ENCODE measurements around the gene RREB1. TPM values are rescaled to one million over a fixed set of nuclear protein-coding genes. Genes with fewer than 3 reads are reported as not detected.
A peak's percentile ranks its signal among the peaks of the same experiment; 100 is the strongest.

Gene RREB1
- total and polyA plus RNA-seq, 10 donors, result 3.2 to 72.0 (median 54.6) TPM

DNA sequence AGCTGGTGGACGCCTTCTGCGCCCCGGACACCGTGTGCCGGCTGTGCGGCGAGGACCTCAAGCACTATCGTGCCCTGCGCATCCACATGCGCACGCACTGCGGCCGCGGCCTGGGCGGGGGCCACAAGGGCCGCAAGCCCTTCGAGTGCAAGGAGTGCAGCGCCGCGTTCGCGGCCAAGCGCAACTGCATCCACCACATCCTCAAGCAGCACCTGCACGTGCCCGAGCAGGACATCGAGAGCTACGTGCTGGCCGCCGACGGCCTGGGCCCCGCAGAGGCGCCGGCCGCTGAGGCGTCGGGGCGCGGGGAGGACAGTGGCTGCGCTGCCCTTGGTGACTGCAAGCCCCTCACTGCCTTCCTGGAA lies 122.5 kb downstream of the RREB1 start:
- Histone ChIP-seq H3K9me3 (no peaks in the 10 kb centered on the region), H3K27me3 (replicated peaks in 1 of 7) (no peaks in the 10 kb centered on the region), H3K27ac (no peak overlapping the region), H3K4me1 (peaks cover 0 to 24% (median 7%) of the 10 kb centered on the region in 6 donors), H3K4me3 (no peak overlapping the region), H3K36me3 (peaks cover 0 to 100% (median 83%) of the 10 kb centered on the region in 6 donors)
- no peak for DNase-seq
- TF ChIP-seq POLR2AphosphoS5 (IDR thresholded peaks at IDR 0.05), result peak in 1 of 3 donors; percentile 18
- TF ChIP-seq POLR2A (IDR thresholded peaks at IDR 0.05), result no peak
- TF ChIP-seq, protein P1, sequence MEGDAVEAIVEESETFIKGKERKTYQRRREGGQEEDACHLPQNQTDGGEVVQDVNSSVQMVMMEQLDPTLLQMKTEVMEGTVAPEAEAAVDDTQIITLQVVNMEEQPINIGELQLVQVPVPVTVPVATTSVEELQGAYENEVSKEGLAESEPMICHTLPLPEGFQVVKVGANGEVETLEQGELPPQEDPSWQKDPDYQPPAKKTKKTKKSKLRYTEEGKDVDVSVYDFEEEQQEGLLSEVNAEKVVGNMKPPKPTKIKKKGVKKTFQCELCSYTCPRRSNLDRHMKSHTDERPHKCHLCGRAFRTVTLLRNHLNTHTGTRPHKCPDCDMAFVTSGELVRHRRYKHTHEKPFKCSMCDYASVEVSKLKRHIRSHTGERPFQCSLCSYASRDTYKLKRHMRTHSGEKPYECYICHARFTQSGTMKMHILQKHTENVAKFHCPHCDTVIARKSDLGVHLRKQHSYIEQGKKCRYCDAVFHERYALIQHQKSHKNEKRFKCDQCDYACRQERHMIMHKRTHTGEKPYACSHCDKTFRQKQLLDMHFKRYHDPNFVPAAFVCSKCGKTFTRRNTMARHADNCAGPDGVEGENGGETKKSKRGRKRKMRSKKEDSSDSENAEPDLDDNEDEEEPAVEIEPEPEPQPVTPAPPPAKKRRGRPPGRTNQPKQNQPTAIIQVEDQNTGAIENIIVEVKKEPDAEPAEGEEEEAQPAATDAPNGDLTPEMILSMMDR (IDR thresholded peaks at IDR 0.05 in 8 of 11, conservative IDR thresholded peaks at IDR 0.05 in 3 of 11), result no peak
- WGBS, 5 donors, result 95 to 98% (median 98%) methylated on average over 30 to 39 of the region's 39 CpGs
- intact Hi-C loops (cut with DNase I; ENCODE audit: low total_unique reads), result no loop called here

DNA sequence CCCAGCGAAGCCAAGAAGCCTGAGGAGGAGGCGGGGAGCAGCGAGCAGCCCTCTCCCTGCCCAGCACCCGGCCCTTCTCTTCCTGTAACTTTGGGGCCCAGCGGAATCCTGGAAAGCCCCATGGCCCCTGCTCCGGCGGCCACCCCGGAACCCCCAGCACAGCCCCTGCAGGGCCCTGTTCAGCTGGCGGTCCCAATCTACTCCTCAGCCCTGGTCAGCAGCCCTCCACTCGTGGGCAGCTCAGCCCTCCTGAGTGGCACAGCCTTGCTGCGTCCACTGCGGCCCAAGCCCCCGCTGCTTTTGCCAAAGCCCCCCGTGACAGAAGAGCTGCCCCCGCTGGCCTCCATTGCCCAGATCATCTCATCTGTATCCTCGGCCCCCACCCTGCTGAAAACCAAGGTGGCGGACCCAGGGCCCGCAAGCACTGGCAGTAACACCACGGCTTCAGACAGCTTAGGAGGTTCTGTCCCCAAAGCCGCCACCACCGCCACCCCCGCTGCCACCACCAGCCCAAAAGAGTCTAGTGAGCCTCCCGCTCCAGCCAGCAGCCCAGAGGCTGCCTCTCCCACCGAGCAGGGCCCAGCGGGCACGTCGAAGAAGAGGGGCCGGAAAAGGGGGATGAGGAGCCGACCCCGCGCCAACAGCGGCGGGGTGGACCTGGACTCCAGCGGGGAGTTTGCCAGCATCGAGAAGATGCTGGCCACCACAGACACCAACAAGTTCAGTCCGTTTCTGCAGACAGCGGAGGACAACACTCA lies 123.4 kb downstream of the RREB1 start:
- Histone ChIP-seq H3K4me1 (peaks cover 0 to 26% (median 8%) of the 10 kb centered on the region in 6 donors), H3K27me3 (replicated peaks in 1 of 7) (no peaks in the 10 kb centered on the region), H3K27ac (no peak overlapping the region), H3K4me3 (no peak overlapping the region), H3K36me3 (peaks cover 0 to 100% (median 85%) of the 10 kb centered on the region in 6 donors), H3K9me3 (no peaks in the 10 kb centered on the region)
- DNase-seq, result no peak
- WGBS, 5 donors, result 95 to 97% (median 96%) methylated on average over 31 to 37 of the region's 37 CpGs
- intact Hi-C loops (cut with DNase I; ENCODE audit: low total_unique reads), result no loop called here
- TF ChIP-seq POLR2A (IDR thresholded peaks at IDR 0.05) (no peak), POLR2AphosphoS5 (IDR thresholded peaks at IDR 0.05) (peak in 1 of 3 donors; percentile 21)

DNA sequence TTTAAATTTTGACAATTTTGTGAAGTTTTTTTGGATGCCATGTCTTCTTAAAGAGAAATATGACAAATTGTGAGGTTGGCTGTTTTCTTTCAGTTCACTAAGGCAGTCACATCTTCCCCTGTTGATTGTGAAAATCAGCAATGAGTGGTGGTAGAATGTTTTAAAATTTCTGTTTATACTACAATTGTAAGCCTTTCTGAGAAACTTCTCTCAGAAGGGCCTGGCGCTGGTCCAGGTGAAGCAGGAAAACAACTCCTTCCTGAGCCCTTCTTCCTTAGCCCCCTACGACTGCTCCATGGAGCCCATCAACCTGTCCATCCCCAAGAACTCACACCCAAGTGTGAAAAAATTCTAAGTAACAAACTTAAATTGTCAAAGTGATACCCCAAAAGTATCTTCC lies 124.6 kb downstream of the RREB1 start:
- Histone ChIP-seq H3K4me1 (peaks cover 0 to 30% (median 13%) of the 10 kb centered on the region in 6 donors), H3K27me3 (replicated peaks in 1 of 7) (no peaks in the 10 kb centered on the region), H3K4me3 (no peak overlapping the region), H3K9me3 (no peaks in the 10 kb centered on the region), H3K27ac (peak overlapping the region in 4 of 8 donors; percentile 7 to 28 (median 14)), H3K36me3 (peaks cover 0 to 100% (median 74%) of the 10 kb centered on the region in 6 donors)
- intact Hi-C loops (cut with DNase I; ENCODE audit: low total_unique reads), result no loop called here
- 56 to 68% (median 63%) methylated on average over 2 of the region's 2 CpGs for WGBS, 5 donors
- TF ChIP-seq POLR2A (IDR thresholded peaks at IDR 0.05) (no peak), POLR2AphosphoS5 (IDR thresholded peaks at IDR 0.05) (no peak)
- TF ChIP-seq, protein P1 (IDR thresholded peaks at IDR 0.05 in 8 of 11, conservative IDR thresholded peaks at IDR 0.05 in 3 of 11), result no peak
- no peak for DNase-seq

DNA sequence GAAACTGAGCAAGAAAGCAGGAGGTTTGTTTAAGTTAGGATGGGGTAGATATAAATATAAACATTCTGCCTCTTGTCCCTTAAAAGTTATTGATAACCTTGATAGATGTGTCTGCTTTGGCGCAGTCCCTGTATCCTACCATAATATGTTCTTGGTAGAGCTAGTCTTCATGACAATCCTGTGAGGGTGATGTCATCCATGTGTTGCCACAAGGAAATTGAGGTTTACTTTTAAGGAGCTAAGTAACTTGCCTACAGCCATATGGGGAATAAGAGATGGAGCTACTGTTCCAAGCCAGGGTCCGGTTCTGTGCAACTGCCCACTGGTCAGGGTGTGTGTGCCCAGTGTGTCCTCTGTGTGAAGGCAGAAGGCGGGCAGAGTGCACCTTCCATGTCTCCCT lies 126.8 kb downstream of the RREB1 start:
- intact Hi-C loops (cut with DNase I; ENCODE audit: low total_unique reads), result no loop called here
- no peak overlapping the region for H3K27ac ChIP-seq

More for the DNA sequence above, 126.8 kb downstream of the RREB1 start:
- DNase-seq, result no peak
- H3K4me1 ChIP-seq, result peaks cover 3 to 45% (median 26%) of the 10 kb centered on the region in 6 donors
- TF ChIP-seq, protein P1 (IDR thresholded peaks at IDR 0.05 in 8 of 11, conservative IDR thresholded peaks at IDR 0.05 in 3 of 11), result no peak
- TF ChIP-seq POLR2AphosphoS5 (IDR thresholded peaks at IDR 0.05), result no peak
- WGBS, 5 donors, result 95 to 100% (median 98%) methylated on average over 3 of the region's 3 CpGs
- H3K4me3 ChIP-seq, result no peak overlapping the region
- peaks cover 0 to 100% (median 56%) of the 10 kb centered on the region in 6 donors for H3K36me3 ChIP-seq
- H3K27me3 ChIP-seq (replicated peaks in 1 of 7), result no peaks in the 10 kb centered on the region
- no peaks in the 10 kb centered on the region for H3K9me3 ChIP-seq
